ENCODE data around the gene GPC6.
"Not testable (repeated sequence)": the region's sequence is repeated elsewhere in the genome, so short reads cannot be mapped to it uniquely, and the experiment has no call there.

The GPC6 gene

GRCh38 chr13:93477238-93477637, 250.6 kb downstream of the GPC6 start:
- H3K4me2 ChIP-seq (ENCODE audit: low read depth, low read length), result no peak overlapping the region
- no peaks in the 10 kb centered on the region for H3K4me1 ChIP-seq (ENCODE audit: low read length)
- H3K9ac ChIP-seq (ENCODE audit: low read length), result no peak overlapping the region
- no peaks in the 10 kb centered on the region for H3K36me3 ChIP-seq (replicated peaks; ENCODE audit: insufficient read depth, low read length)
- DNase-seq, result no peak
- H3K4me3 ChIP-seq (ENCODE audit: low read length), result no peak overlapping the region
- no peaks in the 10 kb centered on the region for H4K20me1 ChIP-seq (ENCODE audit: insufficient read depth, low read length)
- no peaks in the 10 kb centered on the region for H3K79me2 ChIP-seq (ENCODE audit: low read length)
- no peaks in the 10 kb centered on the region for H3F3A ChIP-seq (ENCODE audit: insufficient read depth, low read length)
- H3K9me2 ChIP-seq (replicated peaks; ENCODE audit: insufficient read depth, low read length), result no peaks in the 10 kb centered on the region
- no peak overlapping the region for H2AFZ ChIP-seq (ENCODE audit: low read length)
- no peak for TF ChIP-seq EZH2phosphoT487 (IDR thresholded peaks at IDR 0.05; ENCODE audit: low read length)
- TF ChIP-seq EZH2 (optimal IDR thresholded peaks at IDR 0.05; ENCODE audit: low read depth, low read length), result no peak
- TF ChIP-seq CTCF (IDR thresholded peaks at IDR 0.05; ENCODE audit: low read length), result no peak
- H3K27me3 ChIP-seq (replicated peaks; ENCODE audit: insufficient read depth, low read length), result no peaks in the 10 kb centered on the region
- H3K27ac ChIP-seq (ENCODE audit: low read length), result no peak overlapping the region
- H3K9me3 ChIP-seq (replicated peaks; ENCODE audit: insufficient read depth, low read length), result no peaks in the 10 kb centered on the region

- Histone ChIP-seq H3K4me2 (ENCODE audit: low read depth, low read length) (no peak overlapping the region), H3K9ac (ENCODE audit: low read length) (no peak overlapping the region), H4K20me1 (ENCODE audit: insufficient read depth, low read length) (no peaks in the 10 kb centered on the region), H3K4me1 (ENCODE audit: low read length) (peaks cover 16% of the 10 kb centered on the region), H3F3A (ENCODE audit: insufficient read depth, low read length) (no peaks in the 10 kb centered on the region), H3K9me3 (replicated peaks; ENCODE audit: insufficient read depth, low read length) (no peaks in the 10 kb centered on the region), H3K79me2 (ENCODE audit: low read length) (no peaks in the 10 kb centered on the region), H3K9me2 (replicated peaks; ENCODE audit: insufficient read depth, low read length) (no peaks in the 10 kb centered on the region), H2AFZ (ENCODE audit: low read length) (no peak overlapping the region), H3K4me3 (ENCODE audit: low read length) (no peak overlapping the region), H3K27ac (ENCODE audit: low read length) (no peak overlapping the region), H3K27me3 (replicated peaks; ENCODE audit: insufficient read depth, low read length) (no peaks in the 10 kb centered on the region), H3K36me3 (replicated peaks; ENCODE audit: insufficient read depth, low read length) (no peaks in the 10 kb centered on the region)
- DNase-seq, result no peak
- TF ChIP-seq EZH2 (optimal IDR thresholded peaks at IDR 0.05; ENCODE audit: low read depth, low read length) (no peak), EZH2phosphoT487 (IDR thresholded peaks at IDR 0.05; ENCODE audit: low read length) (no peak), CTCF (IDR thresholded peaks at IDR 0.05; ENCODE audit: low read length) (no peak)
Observed at GRCh38 chr13:93480553-93481106, 254.0 kb downstream of the GPC6 start.

- H3K36me3 ChIP-seq (replicated peaks; ENCODE audit: insufficient read depth, low read length); H2AFZ ChIP-seq (ENCODE audit: low read length); H3K4me1 ChIP-seq (ENCODE audit: low read length); H3K27me3 ChIP-seq (replicated peaks; ENCODE audit: insufficient read depth, low read length); H3K9me2 ChIP-seq (replicated peaks; ENCODE audit: insufficient read depth, low read length); H3K4me2 ChIP-seq (ENCODE audit: low read depth, low read length); H3K27ac ChIP-seq (ENCODE audit: low read length); H3K4me3 ChIP-seq (ENCODE audit: low read length); H4K20me1 ChIP-seq (ENCODE audit: insufficient read depth, low read length); H3K79me2 ChIP-seq (ENCODE audit: low read length); H3K9me3 ChIP-seq (replicated peaks; ENCODE audit: insufficient read depth, low read length); H3F3A ChIP-seq (ENCODE audit: insufficient read depth, low read length); DNase-seq; H3K9ac ChIP-seq (ENCODE audit: low read length): not testable (repeated sequence)
Observed at GRCh38 chr13:93496117-93496516, 269.5 kb downstream of the GPC6 start.

DNA sequence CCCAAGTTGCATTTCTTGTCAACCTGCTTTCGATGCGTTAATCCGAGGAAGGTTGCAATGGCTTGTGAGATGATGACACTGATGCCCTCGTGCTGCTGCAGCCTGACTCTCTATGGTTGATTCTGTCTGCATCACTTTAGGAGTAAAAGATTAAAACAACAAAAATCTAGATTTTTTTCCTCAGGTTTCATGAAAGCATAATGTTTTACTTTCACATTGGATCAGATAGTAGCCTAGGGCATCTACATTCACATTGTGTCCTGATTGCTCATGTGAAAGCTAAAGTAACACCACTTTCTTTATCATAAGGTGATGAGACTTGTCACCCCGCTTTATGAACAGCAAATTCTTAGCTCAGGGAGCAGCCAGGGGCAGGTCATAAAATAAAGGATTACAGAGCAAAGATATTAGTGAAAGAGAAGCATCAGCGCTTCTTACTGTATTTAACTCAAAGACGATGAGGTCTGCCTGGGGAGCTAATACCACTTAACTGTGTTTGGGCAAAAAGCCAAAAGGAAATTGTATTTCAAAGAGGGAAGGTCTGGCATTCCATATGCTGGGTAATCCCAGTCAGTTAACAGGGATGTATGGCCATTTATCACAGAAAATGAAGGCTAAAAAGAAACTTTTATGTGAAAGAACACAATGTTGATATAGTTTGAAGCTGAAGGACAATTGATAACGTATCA, 270.5 kb downstream of the GPC6 start:
- Histone ChIP-seq H3K4me2 (ENCODE audit: low read depth, low read length) (no peak overlapping the region), H3K9me3 (replicated peaks; ENCODE audit: insufficient read depth, low read length) (no peaks in the 10 kb centered on the region), H3K9me2 (replicated peaks; ENCODE audit: insufficient read depth, low read length) (no peaks in the 10 kb centered on the region), H3K36me3 (replicated peaks; ENCODE audit: insufficient read depth, low read length) (no peaks in the 10 kb centered on the region), H3K27me3 (replicated peaks; ENCODE audit: insufficient read depth, low read length) (no peaks in the 10 kb centered on the region), H3K27ac (ENCODE audit: low read length) (no peak overlapping the region), H3K4me1 (ENCODE audit: low read length) (no peaks in the 10 kb centered on the region), H2AFZ (ENCODE audit: low read length) (no peak overlapping the region), H4K20me1 (ENCODE audit: insufficient read depth, low read length) (no peaks in the 10 kb centered on the region), H3K4me3 (ENCODE audit: low read length) (no peak overlapping the region), H3F3A (ENCODE audit: insufficient read depth, low read length) (no peaks in the 10 kb centered on the region), H3K9ac (ENCODE audit: low read length) (no peak overlapping the region), H3K79me2 (ENCODE audit: low read length) (no peaks in the 10 kb centered on the region)
- TF ChIP-seq CTCF (IDR thresholded peaks at IDR 0.05; ENCODE audit: low read length) (no peak), EZH2phosphoT487 (IDR thresholded peaks at IDR 0.05; ENCODE audit: low read length) (no peak), EZH2 (optimal IDR thresholded peaks at IDR 0.05; ENCODE audit: low read depth, low read length) (no peak)
- DNase-seq, result no peak
